GM19395 (cell line): ENCODE data around the gene SNAI3.
A peak's percentile ranks its signal among the peaks of the same experiment; 100 is the strongest.

Experiments
- ATAC-seq: cut with Tn5 transposase; IDR thresholded peaks from one replicate; pipeline ENCODE4 v1.9.1; 2021; ENCODE audit warnings: mild to moderate bottlenecking, moderate library complexity; ENCODE audit not compliant: unreplicated experiment

The SNAI3 gene

DNA sequence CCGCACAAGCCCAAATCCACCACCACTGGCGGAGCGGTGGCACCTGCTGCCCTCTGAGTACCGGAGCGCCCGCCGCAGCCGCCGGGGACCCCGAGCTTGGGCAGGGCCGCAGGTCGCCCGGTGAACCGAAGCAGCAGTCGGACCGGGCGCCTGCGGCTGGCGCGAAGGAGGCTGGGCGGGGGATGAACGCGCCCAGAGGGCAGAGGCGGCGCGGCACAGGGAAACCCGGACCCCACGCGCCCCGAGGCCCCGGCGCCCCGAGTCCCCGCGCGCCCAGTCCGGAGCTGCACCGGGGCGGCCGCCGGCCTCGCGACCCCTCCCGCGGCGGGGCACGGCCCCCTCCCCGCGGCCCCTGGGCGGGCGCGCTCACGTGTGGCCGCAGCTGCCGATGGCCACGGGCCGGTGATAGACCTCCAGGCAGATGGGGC is 19.5 kb upstream of the SNAI3 start:
- ATAC-seq: peak; percentile 25

DNA sequence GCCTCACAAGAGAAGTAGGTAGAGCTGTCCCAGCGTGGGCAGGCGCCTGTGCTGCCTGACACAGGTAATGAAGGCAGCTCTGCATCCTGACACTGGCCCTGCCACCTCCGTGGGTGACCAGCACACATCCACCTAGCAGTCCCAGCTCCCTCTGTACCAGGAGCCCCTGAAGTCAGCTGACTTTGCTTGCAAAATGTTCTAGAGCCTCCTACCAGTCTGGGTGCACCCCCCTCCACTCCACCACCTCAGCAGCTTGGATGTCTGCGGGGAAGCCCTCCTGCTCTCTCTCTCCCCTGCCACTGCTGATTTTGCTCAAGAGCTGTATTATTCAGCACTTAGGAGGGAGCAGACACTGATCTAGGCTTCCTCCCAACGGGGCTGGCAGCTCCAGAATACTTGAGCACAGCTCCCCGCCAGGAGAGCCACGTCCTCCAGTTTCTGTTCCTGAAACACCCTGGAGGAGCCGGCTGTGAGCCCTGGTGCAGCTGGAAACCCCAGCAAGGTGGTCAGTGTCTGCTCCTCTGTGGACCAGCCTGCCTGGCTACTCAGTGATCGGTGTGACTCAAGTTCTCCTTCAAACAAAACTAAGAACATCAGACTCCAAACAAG is 18.9 kb upstream of the SNAI3 start:
- no peak for ATAC-seq

DNA sequence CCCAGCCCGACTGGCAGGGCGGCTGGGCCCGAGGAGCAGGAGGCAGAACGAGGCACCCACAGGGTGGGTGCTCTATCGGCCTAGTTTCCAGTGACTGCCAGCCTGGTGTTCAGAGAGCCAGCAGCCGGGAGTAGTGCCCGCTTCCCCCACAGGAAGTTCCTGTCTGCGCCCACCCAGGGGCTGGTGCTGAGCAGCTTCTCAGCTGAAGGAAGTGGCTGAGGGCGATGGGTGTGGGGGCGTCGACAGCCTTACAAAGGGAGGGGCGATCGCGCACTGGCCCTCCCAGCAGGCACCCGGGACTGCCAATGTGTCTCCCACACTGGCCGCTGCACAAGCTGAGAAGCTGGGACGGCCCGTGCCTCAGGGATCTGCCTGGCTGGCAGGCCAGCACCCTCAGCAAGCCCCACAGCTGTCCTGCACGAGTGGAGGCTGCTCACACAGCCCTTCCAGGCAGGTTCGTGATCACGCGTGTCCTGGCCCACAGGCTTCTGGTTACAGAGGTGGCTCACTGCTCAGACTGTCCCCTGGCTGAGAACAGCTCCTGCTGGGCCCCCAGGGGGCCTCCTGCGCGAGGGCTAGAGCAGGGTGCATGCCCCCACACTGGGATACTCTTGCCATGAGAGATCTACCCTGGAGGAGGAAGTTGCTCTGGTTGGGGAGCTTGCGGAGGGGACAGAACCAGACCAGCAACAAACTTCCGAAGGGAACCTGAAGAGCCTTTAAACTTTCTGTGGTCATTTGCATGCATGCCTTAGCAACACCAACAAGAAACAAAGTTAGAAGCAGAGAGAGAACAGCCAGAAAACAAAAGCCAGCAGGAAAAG is 17.4 kb upstream of the SNAI3 start:
- no peak for ATAC-seq

DNA sequence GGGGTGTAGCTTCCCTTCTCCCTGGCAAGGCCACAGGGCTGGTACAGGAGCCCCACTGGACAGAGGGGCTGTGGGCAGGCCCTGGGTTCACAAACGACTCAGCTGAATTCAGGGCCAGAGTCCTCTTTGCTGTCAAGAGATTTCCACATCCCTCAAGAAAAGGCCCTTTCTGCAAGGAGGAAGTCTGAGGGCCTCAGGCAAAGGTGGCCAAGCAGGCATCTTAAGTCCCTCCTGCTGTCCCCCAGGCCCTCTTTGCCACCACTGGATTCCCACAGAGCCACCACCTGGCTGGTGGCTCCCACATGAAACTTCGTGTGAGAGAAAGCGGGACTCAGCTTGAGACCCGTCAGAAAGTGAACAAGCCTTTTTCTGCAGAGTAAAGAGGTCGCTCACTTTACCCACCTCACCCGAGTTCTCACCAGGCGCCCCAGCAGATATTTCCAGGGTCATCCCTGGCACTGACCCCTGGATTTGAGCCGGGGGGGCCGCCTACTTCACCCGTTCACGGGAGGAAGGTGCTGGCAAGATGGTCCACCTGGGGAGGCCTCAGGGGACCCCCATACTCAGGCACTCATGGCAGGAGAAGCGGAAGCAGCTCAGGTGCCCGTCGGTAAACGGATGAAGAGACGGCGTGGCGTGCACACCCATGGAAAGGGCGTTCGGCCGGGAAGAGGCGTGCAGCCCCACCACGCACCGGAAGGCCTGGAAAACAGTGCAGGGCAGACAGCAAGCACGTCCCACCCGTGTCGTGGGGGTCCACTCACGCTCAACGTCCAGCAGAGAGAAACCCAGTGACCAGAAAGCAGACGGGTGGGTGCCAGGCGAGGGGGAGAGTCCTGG is 16.3 kb upstream of the SNAI3 start:
- ATAC-seq: no peak

DNA sequence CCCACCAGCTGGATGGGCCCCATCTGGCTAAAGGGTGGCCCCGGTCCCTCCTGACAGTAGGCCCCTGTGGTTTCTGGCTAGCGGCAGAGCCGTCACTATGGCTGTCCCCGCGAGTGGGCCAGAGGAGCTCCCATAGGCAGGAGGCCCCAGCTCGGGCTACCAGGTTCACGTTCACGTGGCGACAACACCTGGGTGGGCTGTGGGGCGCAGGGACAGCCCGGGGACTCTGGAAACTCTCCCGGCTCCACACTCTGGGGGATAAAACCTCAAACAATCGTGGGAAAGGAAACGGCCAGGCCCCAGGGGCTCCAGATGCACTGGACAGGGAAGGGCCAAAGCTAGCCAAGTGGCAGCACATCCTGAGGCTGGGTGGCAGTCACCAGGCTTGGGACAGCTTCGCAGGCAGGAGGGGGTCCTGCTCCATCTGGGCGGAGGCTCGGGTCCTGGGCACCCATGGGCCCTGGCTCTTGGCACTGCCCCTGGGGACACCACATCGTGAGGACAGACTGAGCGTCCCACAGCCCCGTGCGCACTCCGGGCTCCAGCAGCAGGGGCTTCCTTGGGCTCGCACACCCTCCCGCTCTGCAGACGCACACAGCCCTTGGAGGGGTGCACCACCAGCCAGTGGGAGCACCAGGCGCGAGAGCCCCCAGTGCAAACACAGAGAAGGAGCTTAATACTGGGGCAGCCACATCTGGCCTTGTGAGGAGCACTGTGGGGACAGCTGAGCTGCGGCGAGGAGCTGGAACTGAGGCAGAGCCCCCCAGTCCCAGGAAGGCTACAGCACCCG is 15.5 kb upstream of the SNAI3 start:
- ATAC-seq: no peak

DNA sequence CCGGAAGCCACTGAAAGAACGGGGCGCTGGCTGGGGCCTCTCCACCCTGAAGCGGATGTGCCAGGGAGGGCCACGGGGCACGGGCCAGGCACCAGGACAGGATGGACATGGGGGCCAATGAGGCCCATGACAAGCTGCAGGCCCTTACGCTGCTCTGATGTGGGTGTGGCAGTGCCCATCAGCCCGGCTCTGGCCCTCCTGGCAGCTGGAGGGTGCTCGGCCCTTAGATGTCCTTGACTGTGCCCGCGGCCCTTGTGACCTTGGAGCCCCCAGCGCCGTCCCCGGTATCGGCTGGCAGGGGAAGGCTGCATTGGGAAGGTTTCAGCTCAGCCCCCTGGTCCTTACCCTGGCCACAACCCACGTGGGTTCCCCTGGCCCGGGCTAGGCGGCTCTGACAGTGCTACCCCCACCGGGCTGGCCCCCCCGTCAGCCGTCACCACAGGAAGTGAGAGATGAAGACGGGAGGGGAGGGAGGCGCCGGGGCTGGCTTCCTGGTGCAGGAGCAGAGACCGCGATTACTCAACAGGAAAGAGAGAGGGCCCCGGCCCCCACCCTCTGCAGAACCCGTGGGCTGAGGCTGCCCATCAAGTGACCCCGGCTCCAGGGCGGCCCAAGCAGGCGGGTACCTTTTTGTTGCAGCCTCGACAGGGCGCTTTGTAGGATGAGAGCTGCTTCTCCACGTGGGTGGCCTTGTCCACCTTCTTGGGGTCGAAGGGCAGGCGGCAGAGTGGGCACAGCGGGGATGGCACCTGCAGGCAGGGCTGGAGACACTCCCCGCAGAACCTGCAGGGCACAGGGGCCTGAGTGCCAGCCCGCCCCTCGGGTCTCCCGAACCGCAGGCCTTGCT is 14.6 kb upstream of the SNAI3 start:
- ATAC-seq: peak; percentile 66

DNA sequence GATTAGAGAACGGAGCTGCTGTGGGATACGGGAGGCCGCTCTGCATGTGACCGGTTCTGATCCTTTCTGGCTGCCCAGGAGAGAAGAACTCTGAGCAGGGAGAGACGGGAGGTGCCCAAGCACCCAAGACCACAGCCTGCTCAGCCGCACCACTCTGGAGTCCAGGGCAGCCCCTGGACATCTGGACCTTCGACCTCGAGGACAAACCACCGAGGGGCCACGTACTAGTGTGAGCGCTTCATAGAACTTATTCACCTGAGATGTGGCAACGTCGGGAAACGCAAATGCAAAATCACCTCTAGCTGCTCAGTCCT is 14.0 kb upstream of the SNAI3 start:
- ATAC-seq: no peak

DNA sequence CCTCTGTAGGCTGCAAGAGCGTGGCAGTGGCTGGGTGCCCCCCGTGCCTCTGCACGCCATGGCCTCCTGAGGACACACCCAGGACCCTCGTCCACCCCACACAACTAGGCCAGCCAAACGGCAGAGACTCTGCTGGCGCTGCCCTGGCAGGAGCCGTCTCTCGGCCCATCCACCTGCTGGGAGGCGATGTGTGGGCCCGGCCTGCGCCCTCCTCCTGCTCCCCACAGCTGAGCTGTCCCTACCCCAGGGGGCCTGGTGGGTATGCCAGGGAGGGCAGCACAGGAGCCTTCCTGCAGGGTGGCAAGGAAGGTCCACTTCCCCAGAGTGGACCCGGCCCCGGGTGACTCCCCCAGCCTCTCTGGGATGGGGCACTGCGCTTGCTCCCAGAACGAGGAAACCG is 12.9 kb upstream of the SNAI3 start:
- ATAC-seq: no peak

DNA sequence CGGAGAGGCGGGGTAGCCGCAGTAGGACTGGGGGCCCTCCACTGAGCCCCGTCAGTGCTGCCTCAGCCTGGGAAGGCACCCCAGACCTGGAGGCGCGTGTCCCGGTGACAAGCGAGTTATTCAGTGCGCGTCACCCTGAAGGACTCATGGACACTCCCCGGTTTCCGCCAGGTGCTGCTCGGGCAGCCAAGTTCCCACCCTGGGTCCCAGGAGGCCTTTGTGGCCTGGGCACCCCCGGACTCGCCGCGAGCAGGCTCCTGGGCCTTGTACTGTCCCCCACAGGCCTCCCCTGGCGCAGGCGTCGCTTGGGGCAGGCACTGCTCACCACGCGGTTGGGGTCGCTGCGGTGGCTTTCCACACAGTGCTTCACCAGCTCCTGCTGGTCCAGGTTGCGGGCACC is 12.3 kb upstream of the SNAI3 start:
- ATAC-seq: no peak

DNA sequence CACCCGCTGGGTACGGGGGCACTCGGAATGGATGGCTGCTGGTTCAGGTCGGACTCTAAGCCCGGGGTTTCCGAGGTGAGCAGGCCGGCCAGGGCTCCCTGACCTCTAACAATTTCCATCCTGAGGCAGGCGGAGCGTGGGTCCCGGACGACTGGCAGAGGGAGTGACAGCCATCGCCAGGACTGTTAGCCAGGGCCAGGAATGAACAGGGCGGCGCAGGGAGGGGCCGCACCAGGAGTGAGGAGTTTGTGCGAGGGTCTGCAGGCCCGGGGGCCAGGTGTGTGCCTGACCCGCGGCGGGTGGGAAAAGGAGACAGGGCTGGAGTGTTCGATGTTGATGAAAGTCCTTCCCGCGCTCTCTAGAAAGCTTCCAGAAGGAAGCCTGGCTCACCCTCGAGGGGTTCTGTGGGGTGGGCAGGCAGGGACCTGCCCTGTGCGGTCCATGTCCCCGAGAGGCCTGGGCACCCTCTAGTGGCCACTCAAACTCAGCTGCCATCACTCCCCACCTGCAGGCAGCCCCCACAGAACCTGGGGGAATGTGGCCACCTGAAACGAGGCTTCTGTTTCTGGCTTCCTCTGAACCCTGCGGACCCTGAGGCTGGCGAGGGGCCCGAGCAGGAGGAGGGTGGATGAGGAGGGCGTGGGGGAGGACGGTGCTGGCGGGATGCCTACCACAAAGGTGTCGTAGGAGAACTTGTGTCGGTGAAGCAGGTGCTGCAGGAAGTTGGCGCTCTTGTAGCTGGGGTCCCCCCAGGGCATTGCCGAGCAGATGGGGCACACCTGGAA is 11.7 kb upstream of the SNAI3 start:
- ATAC-seq: no peak

DNA sequence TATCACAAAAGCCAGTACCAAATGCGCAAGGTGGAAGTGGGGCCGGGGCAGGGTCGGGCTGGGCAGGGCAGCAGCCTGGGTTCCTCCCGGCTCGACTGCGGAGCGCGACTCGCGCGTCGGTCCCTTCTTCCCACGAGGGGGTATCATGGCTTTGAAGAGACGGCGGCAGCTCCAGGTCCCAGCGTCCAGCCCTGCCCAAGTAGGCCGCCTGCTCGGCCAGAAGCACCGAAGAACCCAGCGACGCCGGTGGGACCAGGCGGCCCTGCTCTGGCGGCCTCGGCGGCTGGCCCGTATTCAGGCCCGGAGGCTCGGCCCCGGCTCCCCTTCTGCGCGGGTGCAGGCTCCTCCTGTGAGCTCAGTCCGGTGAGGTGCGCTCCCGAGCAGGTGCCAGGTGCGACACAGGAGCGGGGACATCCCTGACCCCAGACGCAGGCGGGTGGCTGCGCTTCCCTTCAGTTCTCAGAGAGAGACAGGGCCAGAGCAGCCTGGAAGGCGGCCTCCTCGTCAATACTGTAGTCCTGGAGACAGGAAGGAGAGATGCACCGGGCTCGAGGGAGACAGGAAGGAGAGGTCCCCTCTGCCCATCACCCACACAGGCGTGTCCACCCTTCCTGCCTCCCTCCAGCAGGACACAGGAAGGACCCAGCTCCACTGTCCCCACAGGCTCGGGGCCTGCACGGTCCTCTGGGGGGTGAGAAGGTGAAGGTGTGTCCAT is 11.0 kb upstream of the SNAI3 start:
- ATAC-seq: no peak

DNA sequence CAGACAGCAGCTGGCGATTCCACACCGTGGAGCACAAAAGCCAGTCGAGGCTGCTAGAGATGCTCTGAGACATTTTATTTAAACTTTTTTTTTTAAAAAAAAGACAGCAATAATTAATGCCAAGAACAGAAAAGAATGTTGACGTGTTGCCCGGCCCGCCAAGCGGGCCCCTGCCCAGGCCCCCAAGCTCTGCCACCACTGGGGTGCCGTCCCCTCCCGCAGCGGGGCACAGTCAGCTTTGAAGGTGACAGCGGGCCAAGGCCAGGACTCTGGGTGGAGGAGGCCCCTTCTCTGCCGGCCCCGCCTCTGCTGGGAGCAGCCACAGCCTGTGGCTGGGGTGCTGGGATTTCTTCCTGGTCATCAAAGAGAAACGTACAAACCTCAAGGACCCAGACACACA is 10.1 kb upstream of the SNAI3 start:
- no peak for ATAC-seq

DNA sequence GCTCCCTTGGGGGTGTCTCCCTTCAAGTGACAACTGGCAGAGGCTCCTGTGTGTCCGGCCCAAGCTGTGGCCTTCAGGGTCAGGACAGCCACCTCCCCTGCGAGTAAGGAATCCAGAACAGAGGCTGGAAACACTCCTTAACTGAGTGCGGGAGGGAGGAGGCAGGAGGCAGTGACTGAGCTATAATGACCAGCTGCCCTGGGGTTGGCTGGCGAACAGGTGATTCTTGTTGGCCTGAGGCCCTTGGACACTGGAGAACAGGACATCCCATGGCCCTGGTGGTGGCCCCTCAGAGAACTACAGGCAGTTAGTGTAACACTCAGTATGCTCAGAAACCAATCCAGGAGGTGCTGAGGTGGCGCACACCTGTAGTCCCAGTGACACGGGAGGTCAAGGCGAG is 9.4 kb upstream of the SNAI3 start:
- ATAC-seq: no peak

DNA sequence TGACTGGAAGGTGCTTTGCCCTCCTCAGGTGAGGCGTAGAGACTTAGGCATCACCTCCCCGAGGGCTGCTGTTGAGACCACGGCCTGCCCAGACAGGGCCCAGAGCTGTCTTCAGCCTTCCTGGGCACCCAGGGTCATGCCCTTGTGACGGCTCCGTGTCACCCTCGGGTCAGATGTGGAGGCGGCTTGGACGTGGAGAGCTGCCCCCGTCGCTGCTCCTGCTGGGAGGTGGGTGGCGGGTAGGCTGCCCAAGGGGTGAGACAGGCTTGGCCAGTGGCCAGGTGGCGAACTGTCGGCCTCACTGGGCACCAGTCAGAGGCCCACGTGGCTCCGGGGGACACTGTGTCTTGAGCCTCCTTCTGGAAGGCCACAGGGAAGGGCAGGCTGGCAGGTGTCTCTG is 8.9 kb upstream of the SNAI3 start:
- ATAC-seq: no peak

DNA sequence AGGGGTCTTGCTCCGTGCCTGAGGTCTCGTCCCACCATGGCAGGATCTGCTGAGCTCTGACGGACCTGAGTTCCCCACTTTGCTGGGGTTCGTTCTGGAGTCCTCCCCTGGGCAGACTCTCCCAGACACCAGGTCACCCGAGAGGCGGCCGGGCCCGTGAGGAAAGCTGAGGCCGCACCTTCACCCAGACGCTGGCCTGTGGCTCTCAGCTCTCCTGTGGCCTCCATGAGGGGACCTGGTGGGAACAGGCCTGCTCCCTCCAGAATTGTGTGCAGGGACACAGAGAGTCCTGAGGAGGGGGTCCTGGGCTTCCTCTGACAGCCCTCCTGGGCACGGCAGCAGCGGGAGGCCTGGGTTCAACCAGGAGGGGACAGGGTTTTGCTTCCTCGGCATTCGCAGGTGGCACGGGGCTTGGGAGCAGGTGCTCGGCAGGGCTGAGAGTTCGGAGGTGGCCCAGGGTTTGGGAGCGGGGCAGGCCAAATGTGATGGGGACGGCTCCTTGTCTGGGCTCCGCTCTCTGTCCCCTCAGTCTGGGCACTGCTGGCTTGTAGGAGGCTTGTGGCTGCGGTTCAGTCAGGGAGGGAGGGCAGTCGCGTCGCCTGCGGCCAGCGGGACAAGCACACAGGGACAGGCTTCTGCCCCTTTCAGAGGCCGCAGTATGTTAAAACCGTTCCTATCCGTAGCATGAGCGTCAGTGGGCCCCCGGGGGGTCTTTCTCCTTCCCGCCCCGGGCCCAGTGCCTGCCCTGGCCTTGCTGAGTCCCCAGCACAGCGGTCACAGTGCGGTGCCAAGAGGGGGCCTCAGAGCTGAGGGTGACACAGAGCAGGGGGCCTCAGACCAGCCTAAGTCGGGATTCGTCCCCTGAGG is 8.1 kb upstream of the SNAI3 start:
- ATAC-seq: no peak

DNA sequence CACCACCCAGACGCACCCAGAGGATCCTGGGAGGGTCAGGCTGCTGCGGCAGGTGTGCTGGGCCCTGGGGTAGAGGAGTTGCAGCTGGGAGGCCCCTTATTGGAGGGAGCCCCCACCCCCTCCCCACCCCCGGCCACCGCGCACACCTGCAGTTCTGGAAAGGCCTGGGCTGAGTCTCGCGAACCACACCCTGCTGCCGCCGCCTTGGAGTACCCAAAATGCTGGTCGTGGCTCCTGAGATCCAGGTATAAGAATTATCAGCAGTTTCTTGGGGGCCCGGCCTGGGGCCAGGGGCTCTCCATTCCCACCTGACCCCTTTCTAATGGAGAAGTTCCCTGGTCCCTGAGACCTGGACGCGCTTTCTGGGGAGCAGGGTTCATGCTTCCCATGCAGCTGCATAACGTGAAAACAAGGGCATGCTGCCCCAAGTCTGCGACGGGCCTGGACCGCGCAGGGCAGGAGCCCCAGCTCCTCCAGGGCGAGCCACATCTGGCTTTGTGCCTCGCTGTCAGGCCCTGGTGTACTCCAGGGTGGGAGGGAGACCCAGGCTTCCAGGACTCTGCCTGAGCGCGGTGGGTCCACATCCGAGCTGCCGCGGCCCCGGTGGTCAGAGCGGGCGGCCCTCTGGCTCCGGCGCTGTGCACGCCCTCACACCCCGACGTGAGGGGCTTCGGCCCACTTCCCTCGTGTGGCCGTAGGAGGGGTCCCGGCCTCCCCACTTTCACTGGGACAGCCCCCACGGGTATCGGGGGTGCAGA is 7.3 kb upstream of the SNAI3 start:
- ATAC-seq: no peak

DNA sequence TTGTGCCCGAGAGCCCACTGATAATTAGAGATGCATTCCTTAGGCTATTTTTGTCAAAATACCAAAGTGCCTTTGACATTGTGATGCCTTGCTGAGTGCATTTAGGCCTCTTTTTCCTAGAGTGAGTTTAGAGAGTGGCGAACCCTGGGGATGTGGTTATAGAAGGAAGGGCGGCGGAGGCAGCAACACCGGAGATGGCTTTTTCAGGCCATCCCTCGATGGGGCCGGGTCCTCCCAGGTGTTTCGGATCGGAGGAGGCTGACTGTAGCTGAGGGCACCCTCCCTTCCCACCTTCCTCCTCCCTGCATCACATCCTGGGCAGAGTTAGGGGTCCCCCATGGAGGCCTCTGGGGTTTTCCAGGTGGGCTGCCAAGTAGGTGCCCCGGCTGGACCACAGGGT is 6.6 kb upstream of the SNAI3 start:
- no peak for ATAC-seq
